ENCODE measurements around the gene JADE2. TPM values are rescaled to one million over a fixed set of nuclear protein-coding genes. Genes with fewer than 3 reads are reported as not detected.
A peak's percentile ranks its signal among the peaks of the same experiment; 100 is the strongest.

Gene JADE2
- total RNA-seq (ENCODE audit: unreplicated experiment) = 3.0 TPM
- long read RNA-seq = 0 reads

DNA sequence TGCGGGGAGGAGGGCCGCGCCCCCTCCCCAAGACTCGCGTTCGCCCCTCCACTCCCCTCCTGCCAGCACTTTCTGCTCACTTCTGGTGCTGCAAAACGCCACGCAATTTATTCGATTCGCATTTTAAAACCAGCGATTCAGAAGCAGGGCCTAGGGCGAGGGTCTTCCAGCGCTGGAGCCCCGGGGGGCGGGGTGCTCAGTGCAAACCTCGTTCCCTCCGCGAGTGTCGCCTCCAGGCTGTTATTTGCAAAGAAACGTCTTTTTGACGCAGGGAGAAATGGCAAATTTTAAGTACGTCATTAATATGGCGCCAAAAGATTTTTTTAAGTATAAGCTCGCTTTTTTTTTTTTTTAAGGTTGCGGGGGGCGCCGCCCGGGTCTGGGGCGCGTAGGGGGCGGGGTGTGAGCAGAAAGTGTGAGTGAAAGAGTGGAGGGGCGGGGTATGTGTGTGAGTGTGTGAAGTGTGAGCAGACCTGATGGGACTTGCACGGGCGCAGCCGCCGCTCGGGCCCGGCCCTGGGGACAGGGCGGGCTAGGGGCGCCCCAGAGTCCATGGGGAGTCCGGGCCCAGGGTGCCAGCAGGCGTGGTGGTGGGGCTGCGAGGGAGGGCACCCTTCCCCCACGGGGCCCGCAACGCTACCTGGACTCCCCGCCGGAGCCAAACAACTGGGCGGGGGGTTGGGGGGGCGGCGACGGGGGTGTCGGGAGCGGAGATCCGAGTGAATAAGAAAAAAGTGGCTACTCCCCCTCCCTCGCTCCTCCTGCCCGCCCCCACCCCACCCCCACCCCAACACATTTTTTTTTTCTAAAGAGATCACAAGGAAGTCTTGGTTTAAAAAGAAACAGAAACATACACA is at the start of gene JADE2:
JADE2 (plus strand) TSS at position 845 of the 857 bp plus-strand sequence. CDS start 10,188 bp downstream, outside the sequence.
- H3K36me3 Mint-ChIP-seq (ENCODE audit: low read depth, unreplicated experiment) = peaks cover 4% of the 10 kb centered on the region
- H3K9me3 Mint-ChIP-seq (ENCODE audit: unreplicated experiment) = no peaks in the 10 kb centered on the region
- no peak within 1 kb of the TSS for H3K27ac Mint-ChIP-seq (ENCODE audit: unreplicated experiment)
- no peak for DNase-seq (ENCODE audit: low spot score)
- peaks cover 4% of the 10 kb centered on the region for H3K4me1 Mint-ChIP-seq (ENCODE audit: unreplicated experiment)
- TF ChIP-seq, protein P1, sequence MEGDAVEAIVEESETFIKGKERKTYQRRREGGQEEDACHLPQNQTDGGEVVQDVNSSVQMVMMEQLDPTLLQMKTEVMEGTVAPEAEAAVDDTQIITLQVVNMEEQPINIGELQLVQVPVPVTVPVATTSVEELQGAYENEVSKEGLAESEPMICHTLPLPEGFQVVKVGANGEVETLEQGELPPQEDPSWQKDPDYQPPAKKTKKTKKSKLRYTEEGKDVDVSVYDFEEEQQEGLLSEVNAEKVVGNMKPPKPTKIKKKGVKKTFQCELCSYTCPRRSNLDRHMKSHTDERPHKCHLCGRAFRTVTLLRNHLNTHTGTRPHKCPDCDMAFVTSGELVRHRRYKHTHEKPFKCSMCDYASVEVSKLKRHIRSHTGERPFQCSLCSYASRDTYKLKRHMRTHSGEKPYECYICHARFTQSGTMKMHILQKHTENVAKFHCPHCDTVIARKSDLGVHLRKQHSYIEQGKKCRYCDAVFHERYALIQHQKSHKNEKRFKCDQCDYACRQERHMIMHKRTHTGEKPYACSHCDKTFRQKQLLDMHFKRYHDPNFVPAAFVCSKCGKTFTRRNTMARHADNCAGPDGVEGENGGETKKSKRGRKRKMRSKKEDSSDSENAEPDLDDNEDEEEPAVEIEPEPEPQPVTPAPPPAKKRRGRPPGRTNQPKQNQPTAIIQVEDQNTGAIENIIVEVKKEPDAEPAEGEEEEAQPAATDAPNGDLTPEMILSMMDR (IDR thresholded peaks at IDR 0.05; ENCODE audit: unreplicated experiment) = no peak
- H3K27me3 Mint-ChIP-seq (ENCODE audit: unreplicated experiment) = peaks cover 5% of the 10 kb centered on the region
- H3K4me3 Mint-ChIP-seq (ENCODE audit: unreplicated experiment) = peak within 1 kb of the TSS; percentile 94

DNA sequence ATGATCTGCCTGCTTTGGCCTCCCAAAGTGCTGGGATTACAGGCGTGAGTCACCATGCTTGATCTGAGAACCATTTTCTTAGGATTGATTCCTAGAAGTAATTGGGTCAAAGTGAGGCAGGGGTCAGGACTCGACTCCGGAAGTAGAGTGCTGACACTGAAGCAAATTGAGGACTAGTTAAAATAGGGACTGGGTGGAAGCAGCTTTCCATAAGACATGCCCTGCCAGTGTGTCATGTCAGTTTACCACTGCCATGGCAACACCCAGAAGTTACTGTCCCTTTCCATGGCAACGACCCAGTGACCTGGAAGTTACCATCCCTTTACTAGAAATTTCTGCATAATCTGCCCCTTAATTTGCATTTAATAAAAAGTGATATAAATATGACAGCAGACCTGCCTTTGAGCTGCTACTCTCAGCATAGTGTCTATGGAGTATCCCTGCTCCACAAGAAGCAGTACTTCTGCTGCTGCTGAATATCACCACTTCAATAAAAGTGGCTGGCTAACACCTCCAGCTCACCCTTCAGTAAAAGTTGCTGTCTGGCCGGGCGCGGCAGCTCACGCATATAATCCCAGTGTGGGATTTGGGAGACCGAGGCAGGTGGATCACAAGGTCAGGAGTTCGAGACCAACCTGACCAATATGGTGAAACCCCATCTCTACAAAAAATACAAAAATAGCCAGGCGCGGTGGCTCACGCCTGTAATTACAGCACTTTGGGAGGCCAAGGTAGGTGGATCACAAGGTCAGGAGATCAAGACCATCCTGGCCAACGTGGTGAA is 47.8 kb upstream of the JADE2 start:
- no peak overlapping the region for H3K4me3 Mint-ChIP-seq (ENCODE audit: unreplicated experiment)
- no peaks in the 10 kb centered on the region for H3K27me3 Mint-ChIP-seq (ENCODE audit: unreplicated experiment)
- TF ChIP-seq, protein P1 (IDR thresholded peaks at IDR 0.05; ENCODE audit: unreplicated experiment) = no peak
- no peaks in the 10 kb centered on the region for H3K36me3 Mint-ChIP-seq (ENCODE audit: low read depth, unreplicated experiment)
- no peaks in the 10 kb centered on the region for H3K4me1 Mint-ChIP-seq (ENCODE audit: unreplicated experiment)
- no peaks in the 10 kb centered on the region for H3K9me3 Mint-ChIP-seq (ENCODE audit: unreplicated experiment)
- no peak for DNase-seq (ENCODE audit: low spot score)
- no peak overlapping the region for H3K27ac Mint-ChIP-seq (ENCODE audit: unreplicated experiment)

DNA sequence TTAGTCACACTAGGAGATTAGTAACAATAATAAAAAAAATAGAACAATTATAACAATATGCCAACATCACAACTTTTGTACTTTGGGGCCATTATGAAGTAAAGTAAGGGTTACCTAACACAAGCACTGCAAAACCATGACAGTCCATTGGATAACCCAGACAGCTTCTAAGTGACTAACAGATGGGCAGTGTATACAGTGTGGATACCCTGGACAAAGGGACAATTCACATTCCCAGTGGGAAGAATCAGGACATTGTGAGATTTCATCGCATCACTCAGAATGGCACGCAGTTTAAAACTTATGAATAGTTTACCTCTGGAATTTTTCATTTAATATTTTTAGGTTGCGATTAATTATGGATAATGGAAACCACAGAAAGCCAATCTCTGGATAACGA is 45.6 kb upstream of the JADE2 start:
- Mint-ChIP-seq H3K27me3 (ENCODE audit: unreplicated experiment) (no peaks in the 10 kb centered on the region), H3K27ac (ENCODE audit: unreplicated experiment) (no peak overlapping the region), H3K4me1 (ENCODE audit: unreplicated experiment) (no peaks in the 10 kb centered on the region), H3K9me3 (ENCODE audit: unreplicated experiment) (no peaks in the 10 kb centered on the region), H3K36me3 (ENCODE audit: low read depth, unreplicated experiment) (no peaks in the 10 kb centered on the region), H3K4me3 (ENCODE audit: unreplicated experiment) (no peak overlapping the region)
- TF ChIP-seq, protein P1 (IDR thresholded peaks at IDR 0.05; ENCODE audit: unreplicated experiment) = no peak
- no peak for DNase-seq (ENCODE audit: low spot score)

DNA sequence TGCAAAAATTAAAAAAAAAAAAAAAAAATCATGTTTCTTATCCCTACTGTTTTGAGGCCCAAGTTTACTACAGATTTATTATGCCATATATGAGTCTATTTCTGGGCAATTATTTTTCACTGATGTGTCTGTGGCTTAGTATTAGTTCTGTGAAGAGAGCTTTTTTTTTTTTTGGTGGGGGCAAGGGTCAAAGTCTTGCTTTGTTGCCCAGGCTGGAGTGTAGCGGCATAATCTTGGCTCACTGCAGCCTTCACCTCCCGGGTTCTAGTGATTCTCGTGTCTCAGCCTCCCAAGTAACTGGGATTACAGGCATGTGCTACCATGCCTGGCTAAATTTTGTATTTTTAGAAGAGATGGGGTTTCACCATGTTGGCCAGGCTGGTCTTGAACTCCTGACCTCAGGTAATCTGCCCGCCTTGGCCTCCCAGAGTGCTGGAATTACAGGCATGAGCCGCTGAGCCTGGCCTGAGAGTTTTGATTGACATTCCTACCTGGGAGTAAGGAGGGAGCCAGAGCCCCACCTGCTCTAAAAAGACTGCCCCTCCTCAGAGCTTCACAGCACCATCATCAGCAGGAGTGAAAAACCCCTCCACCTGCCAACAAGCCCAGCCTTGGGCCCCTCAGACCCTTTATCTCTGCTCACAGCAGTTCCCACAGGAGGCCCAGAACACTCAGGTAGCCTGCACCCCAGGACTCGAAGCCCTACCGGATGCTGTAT is 36.1 kb upstream of the JADE2 start:
- Mint-ChIP-seq H3K4me3 (ENCODE audit: unreplicated experiment) (no peak overlapping the region), H3K36me3 (ENCODE audit: low read depth, unreplicated experiment) (no peaks in the 10 kb centered on the region), H3K9me3 (ENCODE audit: unreplicated experiment) (no peaks in the 10 kb centered on the region), H3K27me3 (ENCODE audit: unreplicated experiment) (no peaks in the 10 kb centered on the region), H3K4me1 (ENCODE audit: unreplicated experiment) (no peaks in the 10 kb centered on the region), H3K27ac (ENCODE audit: unreplicated experiment) (no peak overlapping the region)
- no peak for DNase-seq (ENCODE audit: low spot score)
- TF ChIP-seq, protein P1 (IDR thresholded peaks at IDR 0.05; ENCODE audit: unreplicated experiment) = no peak

Measured in endothelial cell (in vitro differentiated cells).